Smooth muscle cell (in vitro differentiated cells): ENCODE data around the gene PDE4D. TPM values are rescaled to one million over a fixed set of nuclear protein-coding genes. Genes with fewer than 3 reads are reported as not detected.

ENCODE experiments used
- DNase-seq: peaks from one replicate; lab custom pipeline; 2025; ENCODE audit not compliant: unreplicated experiment; lab: John Stamatoyannopoulos, UW
- H2AFZ ChIP-seq: fragments of 200-600 bp; sonication (generic); 2 replicates; pipeline ENCODE4 v1.6.0; 2016; ENCODE audit warnings: antibody characterized with exemption, low read depth, mild to moderate bottlenecking
- H3F3A ChIP-seq: fragments of 200-600 bp; sonication (generic); 2 replicates; pipeline ENCODE4 v1.6.0; 2017; ENCODE audit warnings: antibody characterized with exemption, low read depth
- H3K27ac ChIP-seq: fragments of 200-600 bp; sonication (generic); 2 replicates; pipeline ENCODE4 v1.5.1; 2016; ENCODE audit warnings: low read depth, mild to moderate bottlenecking
- H3K27me3 ChIP-seq: fragments of 200-600 bp; sonication (generic); 2 replicates; pipeline ENCODE4 v1.6.1; 2016; ENCODE audit warnings: low read depth, mild to moderate bottlenecking
- H3K36me3 ChIP-seq: fragments of 200-600 bp; sonication (generic); 2 replicates; pipeline ENCODE4 v1.5.1; 2016; ENCODE audit warnings: low read depth
- H3K4me1 ChIP-seq: fragments of 200-600 bp; sonication (generic); 2 replicates; pipeline ENCODE4 v1.5.1; 2016; ENCODE audit warnings: low read depth
- H3K4me2 ChIP-seq: fragments of 200-600 bp; sonication (generic); 2 replicates; pipeline ENCODE4 v1.6.0; 2016; ENCODE audit warnings: mild to moderate bottlenecking
- H3K4me3 ChIP-seq: fragments of 200-600 bp; sonication (generic); 2 replicates; pipeline ENCODE4 v1.5.1; 2016; ENCODE audit warnings: mild to moderate bottlenecking
- H3K79me2 ChIP-seq: fragments of 200-600 bp; sonication (generic); 2 replicates; pipeline ENCODE4 v1.6.0; 2016; ENCODE audit warnings: low read depth, mild to moderate bottlenecking
- H3K9ac ChIP-seq: fragments of 200-600 bp; sonication (generic); 2 replicates; pipeline ENCODE4 v1.6.0; 2016; ENCODE audit warnings: low read depth
- H3K9me3 ChIP-seq: fragments of 200-600 bp; sonication (generic); replicated peaks from 2 replicates; pipeline ENCODE4 v1.5.1; 2016; ENCODE audit warnings: low read depth
- H4K20me1 ChIP-seq: fragments of 200-600 bp; sonication (generic); 2 replicates; pipeline ENCODE4 v1.6.0; 2016; ENCODE audit warnings: low read depth
- CTCF ChIP-seq: fragments of 200-600 bp; sonication (generic); IDR thresholded peaks from 2 replicates; pipeline ENCODE4 v1.5.1; 2017; ENCODE audit warnings: borderline replicate concordance, mild to moderate bottlenecking, antibody characterized with exemption; ENCODE audit not compliant: insufficient read depth, poor library complexity, severe bottlenecking
- WGBS: methylation state at CpG from one replicate; pipeline ENCODE4 v1.1.7; 2016; ENCODE audit warnings: low lambda C conversion rate; 5-methylcytosine and 5-hydroxymethylcytosine counted together
- polyA plus RNA-seq: library from polyadenylated mRNA; unstranded; fragments of >200 nt; fragmentation: Nextera tagmentation; extraction: Ambion mirVana; gene quantifications from 2 replicates; pipeline ENCODE4 v1.2.1, GENCODE V29; 2016
- total RNA-seq: library from RNA; depleted of rRNA; stranded (reverse); fragments of >200 nt; gene quantifications from 2 replicates; pipeline ENCODE4 v1.2.3, GENCODE V29; 2014

PDE4D gene
- total and polyA plus RNA-seq, 2 experiments from 2014 or later: 16.4 to 61.0 TPM

GRCh38 chr5:59180515-59180914 lies 713.0 kb downstream of the PDE4D start:
- Histone ChIP-seq H2AFZ (no peak overlapping the region), H3K36me3 (no peaks in the 10 kb centered on the region), H3K4me1 (no peaks in the 10 kb centered on the region), H3K4me3 (no peak overlapping the region), H3K9ac (no peak overlapping the region), H4K20me1 (no peaks in the 10 kb centered on the region), H3K27ac (no peak overlapping the region), H3K27me3 (no peaks in the 10 kb centered on the region), H3F3A (no peaks in the 10 kb centered on the region), H3K9me3 (no peaks in the 10 kb centered on the region), H3K4me2 (no peak overlapping the region), H3K79me2 (no peaks in the 10 kb centered on the region)
- DNase-seq: no peak
- TF ChIP-seq CTCF: no peak
- WGBS: 91% methylated on average over 2 of the region's 2 CpGs

GRCh38 chr5:59179704-59180103 lies 713.8 kb downstream of the PDE4D start:
- no peaks in the 10 kb centered on the region for H3K36me3 ChIP-seq
- H3K79me2 ChIP-seq: no peaks in the 10 kb centered on the region
- H3F3A ChIP-seq: no peaks in the 10 kb centered on the region
- no peaks in the 10 kb centered on the region for H4K20me1 ChIP-seq
- no peak overlapping the region for H3K4me2 ChIP-seq
- H2AFZ ChIP-seq: no peak overlapping the region
- H3K27me3 ChIP-seq: no peaks in the 10 kb centered on the region
- TF ChIP-seq CTCF: no peak
- no peak overlapping the region for H3K4me3 ChIP-seq
- no peaks in the 10 kb centered on the region for H3K4me1 ChIP-seq
- H3K27ac ChIP-seq: no peak overlapping the region
- WGBS: 84% methylated on average over 2 of the region's 2 CpGs
- no peak overlapping the region for H3K9ac ChIP-seq
- no peak for DNase-seq
- no peaks in the 10 kb centered on the region for H3K9me3 ChIP-seq

GRCh38 chr5:59178482-59178881 lies 715.0 kb downstream of the PDE4D start:
- Histone ChIP-seq H3K4me1 (no peaks in the 10 kb centered on the region), H3F3A (no peaks in the 10 kb centered on the region), H3K9me3 (no peaks in the 10 kb centered on the region), H3K4me3 (no peak overlapping the region), H4K20me1 (no peaks in the 10 kb centered on the region), H3K36me3 (no peaks in the 10 kb centered on the region), H3K27ac (no peak overlapping the region), H3K27me3 (no peaks in the 10 kb centered on the region), H3K9ac (no peak overlapping the region), H3K79me2 (no peaks in the 10 kb centered on the region), H2AFZ (no peak overlapping the region), H3K4me2 (no peak overlapping the region)
- WGBS: 93% methylated on average over 1 of the region's 1 CpG
- DNase-seq: no peak
- no peak for TF ChIP-seq CTCF

- H3K9ac ChIP-seq: no peak overlapping the region
- peaks cover 3% of the 10 kb centered on the region for H3K79me2 ChIP-seq
- no peaks in the 10 kb centered on the region for H3F3A ChIP-seq
- H3K9me3 ChIP-seq: no peaks in the 10 kb centered on the region
- H2AFZ ChIP-seq: no peak overlapping the region
- no peak for TF ChIP-seq CTCF
- H3K27ac ChIP-seq: no peak overlapping the region
- no peak overlapping the region for H3K4me2 ChIP-seq
- H3K4me1 ChIP-seq: no peaks in the 10 kb centered on the region
- no peaks in the 10 kb centered on the region for H4K20me1 ChIP-seq
- no peak overlapping the region for H3K4me3 ChIP-seq
- 94% methylated on average over 2 of the region's 2 CpGs for WGBS
- H3K27me3 ChIP-seq: no peaks in the 10 kb centered on the region
- no peak for DNase-seq
- H3K36me3 ChIP-seq: no peaks in the 10 kb centered on the region
These were observed 715.5 kb downstream of the PDE4D start for GRCh38 chr5:59178071-59178470.
